Neutrophil (primary cell): ENCODE measurements around the gene APOL5.

Experiments
- H3K27ac ChIP-seq: fragments of 200-600 bp; sonication (generic); 2 replicates; pipeline ENCODE4 v1.5.1; 2016; ENCODE audit warnings: mild to moderate bottlenecking, moderate library complexity
- H3K27me3 ChIP-seq: fragments of 200-600 bp; sonication (generic); 2 replicates; pipeline ENCODE4 v1.6.0; 2016; ENCODE audit warnings: mild to moderate bottlenecking
- H3K36me3 ChIP-seq: fragments of 200-600 bp; sonication (generic); 2 replicates; pipeline ENCODE4 v1.5.1; 2017
- H3K4me1 ChIP-seq, 2 experiments: fragments of 200-600 bp in 1 of 2; sonication (generic) in 1 of 2; 1 replicate in 1 of 2; 2 replicates in 1 of 2; pipeline versions ENCODE4 v1.5.1 to v1.6.1; 2013 to 2016; ENCODE audit warnings: low read depth in 1 of 2, low read length in 1 of 2, mild to moderate bottlenecking in 1 of 2, moderate library complexity in 1 of 2; ENCODE audit not compliant: control insufficient read depth in 1 of 2, insufficient read depth in 1 of 2
- H3K4me3 ChIP-seq, 2 experiments: fragments of 200-600 bp in 1 of 2; sonication (generic) in 1 of 2; 1 replicate in 1 of 2; 2 replicates in 1 of 2; pipeline ENCODE4 v1.5.1; 2013 to 2016; ENCODE audit warnings: low read depth in 1 of 2, low read length in 1 of 2, mild to moderate bottlenecking in 1 of 2, moderate library complexity in 1 of 2
- H3K9me3 ChIP-seq: fragments of 200-600 bp; sonication (generic); 2 replicates; pipeline ENCODE4 v1.5.1; 2016
- TF ChIP-seq, protein P1 (sequence below): fragments of 200-600 bp; sonication (generic); IDR thresholded peaks from 2 replicates; pipeline ENCODE4 v1.5.1; 2016; ENCODE audit warnings: antibody characterized with exemption

APOL5 gene

DNA sequence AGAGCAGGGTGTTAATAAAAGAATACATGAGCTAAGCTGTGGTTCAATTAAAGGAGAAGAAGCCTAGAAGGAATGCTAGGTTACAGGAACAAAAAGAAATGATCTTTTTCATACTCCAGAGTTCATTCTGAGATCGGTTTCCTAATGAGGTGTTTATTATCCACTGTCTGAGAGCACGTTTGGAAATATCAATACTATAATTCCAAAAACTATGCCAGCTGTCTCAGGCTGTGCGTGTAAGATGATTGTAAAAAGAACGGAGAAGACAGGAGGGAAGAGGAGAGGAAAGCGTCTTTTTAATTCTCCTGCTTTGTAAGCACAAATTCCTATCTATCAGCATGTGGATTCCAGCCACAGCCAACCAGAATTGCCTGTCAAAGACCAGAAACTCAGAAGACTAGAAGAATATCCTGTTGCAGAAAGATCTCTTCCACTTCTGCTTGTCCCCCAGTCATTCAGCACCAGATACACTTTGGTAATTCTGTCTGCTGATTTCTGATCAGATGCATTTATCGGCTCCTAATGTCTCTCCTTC is 25.7 kb downstream of the APOL5 start:
- Histone ChIP-seq H3K4me3 (no peak overlapping the region), H3K27ac (no peak overlapping the region), H3K27me3 (no peaks in the 10 kb centered on the region), H3K9me3 (no peaks in the 10 kb centered on the region), H3K36me3 (no peaks in the 10 kb centered on the region), H3K4me1 (no peaks in the 10 kb centered on the region)
- TF ChIP-seq, protein P1, sequence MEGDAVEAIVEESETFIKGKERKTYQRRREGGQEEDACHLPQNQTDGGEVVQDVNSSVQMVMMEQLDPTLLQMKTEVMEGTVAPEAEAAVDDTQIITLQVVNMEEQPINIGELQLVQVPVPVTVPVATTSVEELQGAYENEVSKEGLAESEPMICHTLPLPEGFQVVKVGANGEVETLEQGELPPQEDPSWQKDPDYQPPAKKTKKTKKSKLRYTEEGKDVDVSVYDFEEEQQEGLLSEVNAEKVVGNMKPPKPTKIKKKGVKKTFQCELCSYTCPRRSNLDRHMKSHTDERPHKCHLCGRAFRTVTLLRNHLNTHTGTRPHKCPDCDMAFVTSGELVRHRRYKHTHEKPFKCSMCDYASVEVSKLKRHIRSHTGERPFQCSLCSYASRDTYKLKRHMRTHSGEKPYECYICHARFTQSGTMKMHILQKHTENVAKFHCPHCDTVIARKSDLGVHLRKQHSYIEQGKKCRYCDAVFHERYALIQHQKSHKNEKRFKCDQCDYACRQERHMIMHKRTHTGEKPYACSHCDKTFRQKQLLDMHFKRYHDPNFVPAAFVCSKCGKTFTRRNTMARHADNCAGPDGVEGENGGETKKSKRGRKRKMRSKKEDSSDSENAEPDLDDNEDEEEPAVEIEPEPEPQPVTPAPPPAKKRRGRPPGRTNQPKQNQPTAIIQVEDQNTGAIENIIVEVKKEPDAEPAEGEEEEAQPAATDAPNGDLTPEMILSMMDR, result no peak

DNA sequence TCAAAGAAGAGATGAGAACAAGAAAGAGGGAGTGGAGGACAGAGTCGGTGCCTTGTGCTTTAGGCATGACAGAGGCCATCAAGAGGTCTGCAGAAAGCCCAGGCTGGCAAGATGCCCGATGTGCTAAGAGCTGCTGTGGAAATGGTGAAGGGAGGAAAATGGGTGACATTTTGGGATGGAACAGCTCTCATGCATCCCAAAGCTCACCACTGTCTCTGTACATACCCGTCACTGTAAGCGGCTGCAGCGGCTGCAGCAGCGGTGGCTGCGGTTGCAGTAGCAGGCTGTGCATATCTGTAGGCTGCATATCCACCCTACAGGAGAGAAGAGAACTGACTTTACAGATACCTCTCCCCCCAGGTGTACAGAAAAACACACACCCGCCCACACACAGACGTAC is 28.6 kb downstream of the APOL5 start:
- Histone ChIP-seq H3K27me3 (no peaks in the 10 kb centered on the region), H3K36me3 (no peaks in the 10 kb centered on the region), H3K4me3 (no peak overlapping the region), H3K27ac (no peak overlapping the region), H3K9me3 (no peaks in the 10 kb centered on the region), H3K4me1 (no peaks in the 10 kb centered on the region)
- TF ChIP-seq, protein P1, result no peak

DNA sequence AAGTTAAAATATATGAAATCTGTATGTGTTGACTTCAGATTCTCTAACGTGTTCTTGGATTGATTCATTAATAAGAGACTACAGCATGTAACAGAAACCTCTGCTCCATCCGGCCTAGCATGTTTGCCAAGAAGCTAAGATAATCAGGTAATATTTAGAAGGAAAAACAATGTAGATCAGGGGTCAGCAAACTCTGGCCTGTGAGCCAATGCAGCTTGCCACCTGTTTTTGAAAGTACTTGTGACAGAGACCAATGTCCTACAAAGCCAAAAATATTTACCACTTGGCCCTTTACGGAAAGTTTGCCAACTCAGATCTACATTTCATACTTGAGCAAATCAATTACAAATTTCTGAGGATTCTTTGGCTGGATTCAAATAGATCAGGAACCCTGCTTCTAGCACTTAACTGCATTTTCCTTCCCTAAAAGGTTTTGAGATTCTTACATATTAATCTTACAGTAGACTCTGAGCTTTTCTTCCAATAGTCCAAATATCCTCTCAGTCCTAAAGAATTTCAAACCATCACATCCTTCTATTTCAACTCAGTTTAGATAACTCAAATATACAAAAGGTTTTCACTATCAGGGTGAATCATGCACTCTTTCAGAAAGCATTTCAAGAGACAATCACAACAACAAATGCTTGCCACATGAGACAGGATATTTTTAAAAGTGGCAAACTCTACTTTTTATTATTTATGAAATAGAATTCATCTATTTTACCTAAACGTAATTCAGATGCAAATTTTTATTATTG is 29.5 kb downstream of the APOL5 start:
- no peaks in the 10 kb centered on the region for H3K9me3 ChIP-seq
- H3K4me1 ChIP-seq, result no peaks in the 10 kb centered on the region
- TF ChIP-seq, protein P1, result no peak
- no peak overlapping the region for H3K27ac ChIP-seq
- no peaks in the 10 kb centered on the region for H3K27me3 ChIP-seq
- H3K4me3 ChIP-seq, result no peak overlapping the region
- H3K36me3 ChIP-seq, result no peaks in the 10 kb centered on the region

DNA sequence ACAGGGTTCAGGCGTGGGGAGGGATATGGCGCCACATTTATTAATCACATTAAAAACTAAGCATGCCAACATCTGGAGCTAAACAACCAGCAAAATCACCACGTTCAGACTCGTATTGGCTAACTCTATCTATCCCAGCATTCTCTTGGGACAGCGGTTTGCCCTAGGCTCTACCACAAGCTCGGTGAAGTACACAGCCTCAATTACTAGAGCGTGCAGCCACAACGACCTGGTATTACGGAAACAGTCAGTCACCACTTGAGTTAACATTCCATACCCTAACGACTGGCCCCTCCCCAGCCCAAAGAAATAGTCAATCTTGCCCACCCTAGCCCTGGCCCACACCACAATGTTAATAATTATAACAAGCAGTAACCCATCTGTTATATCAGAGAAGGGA is 32.1 kb downstream of the APOL5 start:
- H3K27ac ChIP-seq, result no peak overlapping the region
- no peak overlapping the region for H3K4me3 ChIP-seq
- no peaks in the 10 kb centered on the region for H3K27me3 ChIP-seq
- H3K4me1 ChIP-seq, result no peaks in the 10 kb centered on the region
- H3K9me3 ChIP-seq, result no peaks in the 10 kb centered on the region
- no peaks in the 10 kb centered on the region for H3K36me3 ChIP-seq
- TF ChIP-seq, protein P1, result no peak

DNA sequence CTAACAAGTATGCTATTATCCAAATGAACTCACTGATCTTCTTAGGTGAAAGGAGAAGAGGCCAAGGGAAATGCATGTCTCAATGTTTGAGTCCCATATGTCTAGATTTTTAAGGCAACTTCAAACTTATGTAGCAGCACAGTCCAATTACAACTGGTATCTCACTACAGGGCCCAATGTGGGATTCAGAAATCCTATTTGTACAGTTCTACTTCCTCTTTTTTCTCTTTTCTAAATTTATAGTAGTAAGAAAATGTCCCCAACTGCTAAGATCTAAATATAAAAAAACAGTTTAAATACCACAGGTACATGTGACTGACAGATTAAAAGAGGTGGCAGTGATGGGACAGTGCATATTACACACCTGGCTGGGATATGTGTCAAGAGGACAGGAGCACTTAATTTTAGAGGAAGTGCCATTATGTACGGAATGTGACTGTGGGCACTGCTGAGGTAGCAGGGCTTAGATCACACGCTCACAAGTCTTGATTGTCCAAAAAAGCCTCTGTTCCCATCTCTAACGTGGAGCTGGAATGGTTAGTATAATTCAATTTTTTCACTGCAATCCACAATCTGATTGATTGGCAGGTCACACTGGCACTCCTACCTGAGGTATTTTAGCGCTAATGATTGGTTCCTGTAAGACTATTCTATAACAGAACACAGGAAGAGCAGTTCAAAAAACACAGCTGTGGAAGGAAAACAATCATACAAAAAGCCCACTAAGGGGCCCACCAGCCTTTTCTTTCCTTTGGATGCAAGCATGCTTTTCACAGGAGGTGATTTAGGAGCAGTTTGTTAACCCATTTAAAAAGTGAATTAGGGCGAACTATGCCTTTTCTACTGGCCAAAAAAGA is 34.6 kb downstream of the APOL5 start:
- H3K4me1 ChIP-seq, result no peaks in the 10 kb centered on the region
- H3K36me3 ChIP-seq, result no peaks in the 10 kb centered on the region
- H3K4me3 ChIP-seq, result no peak overlapping the region
- TF ChIP-seq, protein P1, result no peak
- no peaks in the 10 kb centered on the region for H3K9me3 ChIP-seq
- H3K27ac ChIP-seq, result no peak overlapping the region
- H3K27me3 ChIP-seq, result no peaks in the 10 kb centered on the region
